ENCODE measurements around the gene C8B.

The C8B gene

DNA sequence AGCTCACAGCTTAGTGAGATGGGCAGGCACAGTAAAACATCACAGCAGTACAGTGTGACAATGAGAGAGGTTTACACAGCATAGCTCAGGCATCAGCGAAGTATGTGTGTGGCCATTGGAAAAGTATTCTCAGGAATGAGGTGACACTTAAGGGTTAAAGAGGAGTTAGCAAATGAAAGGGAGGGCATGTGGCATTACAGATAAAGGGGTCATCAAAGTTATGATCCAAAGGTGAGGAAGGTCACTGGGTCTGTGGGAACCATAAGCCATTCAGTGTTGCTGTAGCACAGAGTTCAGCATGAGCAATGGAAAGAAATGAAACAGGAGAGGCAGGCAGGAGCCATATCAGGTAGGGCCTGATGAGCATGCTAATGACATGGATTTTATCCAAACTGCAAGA, 4.5 kb upstream of the C8B start:
- DNase-seq = no peak

GRCh38 chr1:56968878-56969495, 3.2 kb upstream of the C8B start:
- DNase-seq = no peak

- no peak for DNase-seq
These were observed 2.4 kb upstream of the C8B start for GRCh38 chr1:56967900-56968832.

GRCh38 chr1:56967355-56967754, 1.5 kb upstream of the C8B start:
- no peak for DNase-seq

DNA sequence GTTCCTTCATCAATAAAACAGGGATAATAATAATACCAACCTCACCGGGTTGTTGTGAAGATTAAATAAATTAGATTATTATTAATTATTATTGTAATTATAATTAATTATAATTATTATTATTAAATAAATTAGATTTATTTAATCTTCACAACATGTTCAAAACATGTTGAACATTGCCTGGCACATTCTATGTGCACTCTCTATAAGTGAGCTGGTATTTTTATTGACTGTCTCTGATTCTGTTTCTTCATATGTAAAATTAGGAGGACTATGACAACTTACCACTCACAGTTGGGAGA, 834 bp upstream of the C8B start:
- no peak for DNase-seq

DNA sequence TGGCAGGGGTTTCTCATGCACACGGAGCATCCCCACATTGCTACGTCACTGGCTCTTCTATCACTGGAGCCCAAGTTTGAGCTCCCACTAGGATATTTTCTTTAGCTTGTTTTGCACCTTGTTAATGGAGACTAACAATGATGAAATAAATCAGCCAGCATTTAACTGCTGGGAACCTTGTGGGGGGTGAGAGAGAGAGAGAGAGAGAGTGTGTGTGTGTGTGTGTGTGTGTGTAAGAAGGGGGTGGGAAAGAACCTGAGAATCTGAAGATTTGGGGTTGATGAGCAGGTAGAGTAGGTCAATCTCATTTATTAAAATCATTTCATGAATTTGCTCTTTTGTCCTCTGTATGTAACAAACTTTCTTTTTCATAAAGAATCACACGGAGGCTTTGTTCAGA, 624 bp downstream of the C8B start:
- no peak for DNase-seq

DNA sequence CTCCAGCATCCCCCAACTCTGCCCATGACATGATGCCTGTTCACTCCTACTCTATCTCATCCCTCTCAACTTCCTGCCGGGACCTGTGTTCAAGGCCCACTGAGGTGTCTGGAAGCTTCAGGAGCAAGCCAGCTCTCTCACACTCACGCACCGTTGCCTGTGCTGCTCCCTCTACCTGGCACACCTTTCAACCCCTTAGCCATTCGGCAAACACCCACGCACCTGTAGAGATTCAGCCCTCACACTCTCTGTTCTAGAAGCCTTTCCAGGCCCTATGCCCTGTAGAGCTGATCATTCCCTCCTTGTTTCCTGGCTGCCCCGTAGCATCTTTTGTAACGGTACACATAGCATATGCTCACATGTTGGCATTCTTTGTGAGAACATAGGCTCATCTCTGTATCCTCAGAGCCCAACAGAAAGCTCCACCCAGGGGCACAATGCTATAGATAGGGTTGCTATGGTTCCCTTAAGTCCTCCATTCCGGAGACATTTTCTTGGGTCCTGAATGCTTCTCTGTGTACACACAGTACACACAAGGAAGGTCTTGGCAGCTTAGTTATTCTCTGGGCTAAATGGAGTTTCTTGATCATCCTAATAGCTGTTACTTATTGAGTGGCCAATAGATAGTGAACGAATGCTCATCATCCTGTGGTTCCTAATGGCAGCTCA, 1.3 kb downstream of the C8B start:
- DNase-seq = no peak

- no peak for DNase-seq
These were observed 2.1 kb downstream of the C8B start for GRCh38 chr1:56963667-56964066.

DNA sequence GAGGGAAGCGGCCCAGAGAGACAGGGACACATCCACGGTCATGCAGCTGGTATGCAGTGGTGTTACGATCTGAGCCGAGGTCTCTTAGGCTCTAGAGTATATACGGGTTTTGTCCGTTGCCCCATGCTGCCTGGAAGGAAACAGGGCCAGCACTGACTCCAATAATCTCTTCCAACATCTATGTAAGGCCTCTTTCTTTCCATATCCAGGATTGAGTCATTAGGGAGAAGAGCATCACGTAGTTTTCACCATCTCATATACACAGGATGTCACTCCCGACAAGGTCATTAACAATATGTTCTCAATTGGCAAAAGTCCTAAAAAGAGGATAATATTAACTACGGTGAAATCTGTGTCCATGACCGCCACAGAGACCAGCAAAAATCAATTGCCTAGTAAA, 4.4 kb downstream of the C8B start:
- no peak for DNase-seq

- no peak for DNase-seq
These were observed 7.3 kb downstream of the C8B start for GRCh38 chr1:56958526-56958925.

DNA sequence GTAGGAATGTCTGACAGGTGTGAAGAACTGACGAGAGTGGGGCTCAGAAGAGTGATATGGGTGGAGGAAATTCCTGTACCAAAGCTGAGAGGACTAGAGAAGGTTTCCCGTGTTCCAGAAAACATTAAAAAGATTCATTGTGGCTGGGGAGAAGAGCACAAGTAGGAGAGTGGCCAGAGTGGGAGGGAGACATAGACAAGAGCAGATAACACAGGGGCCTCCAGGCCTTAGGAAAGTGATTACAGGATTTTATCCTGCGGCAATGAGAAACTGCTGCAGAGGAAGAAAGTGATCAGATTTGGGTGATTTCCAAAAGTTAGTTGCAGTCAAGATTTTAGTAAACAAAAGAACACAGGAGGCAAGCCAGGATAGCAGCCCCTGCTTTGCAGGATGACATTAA, 7.9 kb downstream of the C8B start:
- no peak for DNase-seq

DNA sequence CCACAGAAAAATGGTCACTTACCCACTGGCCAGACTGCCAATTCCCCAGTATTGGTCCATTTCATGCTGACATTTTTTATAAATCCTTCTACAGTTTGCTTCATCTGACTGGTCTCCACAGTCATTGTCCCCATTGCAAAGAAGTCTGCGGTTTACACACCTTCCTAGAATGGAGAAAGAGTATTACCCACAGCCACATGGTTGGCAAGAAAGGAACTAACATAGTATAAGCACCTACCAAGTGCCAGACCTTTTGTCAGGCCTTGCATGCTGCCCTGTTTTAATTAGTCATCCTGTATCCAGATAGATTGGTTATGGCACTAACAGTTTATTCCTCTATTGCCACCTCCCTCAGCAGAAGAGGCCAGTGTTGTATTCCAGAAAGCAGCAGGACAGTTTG, 11.2 kb downstream of the C8B start:
- DNase-seq = no peak

GRCh38 chr1:56953386-56953785, 12.4 kb downstream of the C8B start:
- DNase-seq = no peak

DNA sequence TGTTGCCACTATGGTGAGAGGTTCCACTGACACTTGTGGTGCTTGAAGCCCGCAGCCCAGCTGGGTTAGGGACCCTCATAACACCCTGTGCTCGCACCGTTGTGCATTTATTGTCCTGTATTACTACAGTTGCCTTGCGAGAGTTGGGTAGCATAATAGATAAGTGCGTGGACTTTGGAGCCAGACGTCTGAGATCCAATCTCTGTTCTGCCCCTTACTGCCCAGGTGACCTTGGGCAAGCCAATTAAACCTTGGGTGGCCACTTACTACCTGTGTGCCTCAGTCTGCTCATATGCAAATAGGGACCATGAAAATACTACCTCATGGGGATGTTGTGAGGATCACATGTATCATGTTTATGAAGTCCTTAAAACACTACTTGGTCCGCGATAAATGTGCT, 13.3 kb downstream of the C8B start:
- DNase-seq = no peak

DNA sequence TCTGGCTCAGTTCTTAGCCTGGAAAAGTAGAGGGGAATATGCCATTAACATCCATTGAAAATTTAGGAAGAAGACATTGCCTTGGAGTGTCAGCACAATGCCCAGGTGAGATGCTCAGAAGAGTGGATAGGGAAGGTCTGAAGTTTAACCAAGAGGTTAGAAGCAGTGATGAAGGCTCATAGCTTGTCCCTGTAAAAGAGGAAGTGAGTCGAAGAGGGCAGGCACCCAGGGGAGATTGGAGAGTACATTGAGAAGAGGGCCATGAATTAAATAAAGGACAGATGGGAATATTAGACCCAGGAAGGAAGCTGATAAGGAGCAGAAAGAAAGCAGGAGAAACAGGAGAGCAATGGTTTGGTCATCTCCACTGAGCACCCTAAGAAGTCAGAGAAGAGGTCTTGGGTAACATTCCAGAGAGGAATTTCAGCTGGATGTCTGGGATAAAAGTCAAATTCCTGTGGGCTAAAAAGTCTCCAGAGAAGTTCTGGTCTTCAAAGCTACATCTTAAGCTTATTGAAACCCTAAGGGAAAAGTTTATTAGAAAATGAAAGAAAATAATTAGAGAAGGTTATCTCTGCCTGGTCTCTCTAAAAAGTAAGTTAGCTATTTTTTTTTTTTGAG, 17.3 kb downstream of the C8B start:
- DNase-seq = no peak

- no peak for DNase-seq
These were observed 25.8 kb downstream of the C8B start for GRCh38 chr1:56940039-56940438.

GRCh38 chr1:56939209-56939608, 26.6 kb downstream of the C8B start:
- DNase-seq = no peak

DNA sequence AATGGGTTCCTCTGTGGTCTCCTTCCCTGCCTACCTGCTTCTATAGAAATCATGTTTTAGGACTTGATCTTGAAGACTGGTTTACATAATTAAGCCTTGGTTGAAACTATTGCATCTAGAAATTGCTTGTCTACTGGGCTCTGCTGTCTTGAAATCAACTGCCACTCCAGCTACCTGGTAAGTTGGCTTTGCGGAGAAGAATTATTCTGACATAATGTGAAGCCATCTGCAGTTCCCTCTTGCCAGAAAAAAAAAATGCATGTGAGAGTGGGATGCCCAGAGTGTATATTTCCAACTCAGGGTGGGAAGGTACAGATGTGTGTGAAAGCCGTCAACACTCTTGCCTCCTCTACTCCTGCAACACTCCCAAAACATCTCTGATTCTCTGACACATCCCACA, 27.2 kb downstream of the C8B start:
- no peak for DNase-seq

DNA sequence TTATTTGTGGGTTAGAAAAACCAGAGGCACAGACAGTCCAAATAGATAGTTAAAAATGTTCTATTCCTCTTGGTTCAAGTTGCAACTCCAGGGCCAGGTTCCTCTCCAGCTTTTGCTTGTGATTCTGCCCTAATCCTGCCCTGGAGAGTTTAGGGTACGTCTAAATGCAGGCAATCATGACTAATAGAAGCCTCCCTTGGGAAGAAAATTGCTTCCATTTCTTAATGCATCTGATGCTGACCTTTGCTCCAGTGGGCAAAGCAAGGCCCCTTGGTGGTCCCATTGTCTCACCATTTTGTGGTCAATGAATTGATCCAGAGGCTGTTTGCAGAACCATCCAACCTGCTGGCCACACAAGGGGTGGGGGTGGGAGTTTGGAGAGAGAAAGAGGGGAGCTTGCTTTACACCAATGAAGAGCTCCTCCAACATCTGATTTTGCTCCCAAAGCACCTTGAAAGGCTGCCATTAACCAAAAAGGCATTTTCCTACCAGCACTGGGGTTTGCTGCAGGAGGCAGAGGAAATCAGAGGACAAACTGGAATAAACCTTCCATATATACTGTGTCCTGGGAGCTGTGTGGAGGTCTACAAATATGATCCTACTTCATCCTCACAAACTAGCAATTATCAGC, 31.3 kb downstream of the C8B start:
- no peak for DNase-seq

GRCh38 chr1:56933606-56934005, 32.2 kb downstream of the C8B start:
- DNase-seq = no peak

DNA sequence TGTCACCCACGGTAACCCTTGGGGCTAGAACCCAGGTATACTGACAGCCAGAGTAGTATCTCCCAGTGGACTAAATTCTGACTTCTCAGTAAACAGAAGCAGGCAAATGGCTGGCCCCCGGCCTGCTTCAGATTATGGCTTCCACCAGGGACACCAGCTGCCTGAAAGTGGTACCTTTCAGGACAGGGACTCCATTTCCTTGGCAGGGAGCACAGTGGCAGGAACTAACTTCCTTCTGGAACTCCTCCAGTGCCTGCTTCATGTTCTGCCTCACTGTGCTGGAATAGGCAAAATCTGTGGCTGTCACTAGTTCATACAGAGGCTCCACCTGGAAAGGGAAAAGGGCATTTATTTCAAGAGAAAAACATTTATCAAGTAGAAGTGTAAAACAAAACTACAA, 32.7 kb downstream of the C8B start:
- no peak for DNase-seq

- DNase-seq = no peak
These were observed 34.1 kb downstream of the C8B start for GRCh38 chr1:56931686-56932085.

DNA sequence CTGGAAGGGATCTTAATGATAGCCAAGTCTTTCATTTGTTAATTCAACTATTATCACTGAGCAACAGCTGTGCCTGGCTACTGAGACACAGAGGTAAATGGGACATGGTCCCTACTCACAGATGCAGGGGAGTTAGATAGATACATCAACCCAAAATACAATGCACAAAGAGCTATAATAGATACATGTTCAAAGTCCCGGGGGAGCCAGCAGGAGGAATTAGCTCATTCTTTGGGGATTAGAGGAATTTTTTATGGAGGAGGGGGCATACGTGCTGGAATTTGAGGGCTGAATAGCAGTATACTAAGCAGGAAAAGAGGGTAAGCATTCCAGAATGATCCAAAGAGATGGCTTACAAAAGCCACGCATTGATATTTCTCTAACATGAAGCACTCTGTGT, 34.6 kb downstream of the C8B start:
- no peak for DNase-seq

Measured in CD4-positive, alpha-beta T cell treated with Interleukin-17A for 1 hour (primary cell).